ENCODE data around the gene VEPH1.

- TF ChIP-seq CTCF (IDR thresholded peaks at IDR 0.05; ENCODE audit: insufficient read depth, low read length) = no peak
- no peak for TF ChIP-seq REST (IDR thresholded peaks at IDR 0.05; ENCODE audit: insufficient replicate concordance, low read depth)
These were observed 140.9 kb downstream of the VEPH1 start for GRCh38 chr3:157362348-157362747.
